ENCODE data around the gene SIN3A. TPM values are rescaled to one million over a fixed set of nuclear protein-coding genes. Genes with fewer than 3 reads are reported as not detected.

Gene SIN3A
- total RNA-seq, 4 donors from 2014 or later: 31.1 to 53.1 (median 45.6) TPM

- TF ChIP-seq EP300 (IDR thresholded peaks at IDR 0.05): no peak
- TF ChIP-seq CTCF (IDR thresholded peaks at IDR 0.05): no peak
- TF ChIP-seq POLR2A (IDR thresholded peaks at IDR 0.05; ENCODE audit: low read depth): no peak
- TF ChIP-seq POLR2AphosphoS5 (IDR thresholded peaks at IDR 0.05): no peak
- no peak overlapping the region for H3K4me3 ChIP-seq
- H3K4me1 ChIP-seq: peaks cover 0 to 6% (median 2%) of the 10 kb centered on the region in 4 donors
- H3K36me3 ChIP-seq: peaks cover 5 to 56% (median 36%) of the 10 kb centered on the region in 4 donors
- H3K27me3 ChIP-seq: no peaks in the 10 kb centered on the region
- no peak overlapping the region for H3K27ac ChIP-seq (replicated peaks in 1 of 4)
- WGBS: 87% methylated on average over 3 of the region's 3 CpGs
- no peaks in the 10 kb centered on the region for H3K9me3 ChIP-seq
- intact Hi-C loops (cut with DNase I): no loop called here
- DNase-seq (ENCODE audit: extremely low spot score): no peak
These were observed 23.3 kb downstream of the SIN3A start for GRCh38 chr15:75428152-75428551.

- 82% methylated on average over 3 of the region's 3 CpGs for WGBS
- Histone ChIP-seq H3K27ac (replicated peaks in 1 of 4) (no peak overlapping the region), H3K36me3 (peaks cover 18 to 77% (median 54%) of the 10 kb centered on the region in 4 donors), H3K4me1 (peaks cover 0 to 4% (median 0%) of the 10 kb centered on the region in 4 donors), H3K9me3 (no peaks in the 10 kb centered on the region), H3K4me3 (no peak overlapping the region), H3K27me3 (no peaks in the 10 kb centered on the region)
- DNase-seq (ENCODE audit: extremely low spot score): no peak
- intact Hi-C loops (cut with DNase I): no loop called here
- TF ChIP-seq POLR2AphosphoS5 (IDR thresholded peaks at IDR 0.05): no peak
These were observed 25.5 kb downstream of the SIN3A start for GRCh38 chr15:75425966-75426500.

- WGBS: 100% methylated on average over 4 of the region's 5 CpGs
- Histone ChIP-seq H3K9me3 (no peaks in the 10 kb centered on the region), H3K4me1 (peaks cover 0 to 4% (median 0%) of the 10 kb centered on the region in 4 donors), H3K27me3 (no peaks in the 10 kb centered on the region), H3K27ac (replicated peaks in 1 of 4) (no peak overlapping the region), H3K36me3 (peaks cover 13 to 80% (median 55%) of the 10 kb centered on the region in 4 donors), H3K4me3 (no peak overlapping the region)
- intact Hi-C loops (cut with DNase I): no loop called here
- no peak for DNase-seq (ENCODE audit: extremely low spot score)
- TF ChIP-seq EP300 (IDR thresholded peaks at IDR 0.05): no peak
These were observed 28.9 kb downstream of the SIN3A start for GRCh38 chr15:75422554-75422953.

- H3K4me1 ChIP-seq: peaks cover 0 to 4% (median 0%) of the 10 kb centered on the region in 4 donors
- intact Hi-C loops (cut with DNase I): no loop called here
- peaks cover 13 to 71% (median 50%) of the 10 kb centered on the region in 4 donors for H3K36me3 ChIP-seq
- H3K27ac ChIP-seq (replicated peaks in 1 of 4): no peak overlapping the region
- no peak overlapping the region for H3K4me3 ChIP-seq
- DNase-seq (ENCODE audit: extremely low spot score): no peak
- H3K27me3 ChIP-seq: no peaks in the 10 kb centered on the region
- no peaks in the 10 kb centered on the region for H3K9me3 ChIP-seq
- TF ChIP-seq POLR2A (IDR thresholded peaks at IDR 0.05; ENCODE audit: low read depth) (no peak), EP300 (IDR thresholded peaks at IDR 0.05) (no peak), CTCF (IDR thresholded peaks at IDR 0.05) (no peak), POLR2AphosphoS5 (IDR thresholded peaks at IDR 0.05) (no peak)
These were observed 30.8 kb downstream of the SIN3A start for GRCh38 chr15:75420698-75421097.

GRCh38 chr15:75416584-75416983, 34.9 kb downstream of the SIN3A start:
- intact Hi-C loops (cut with DNase I): no loop called here
- Histone ChIP-seq H3K4me3 (no peak overlapping the region), H3K36me3 (peaks cover 18 to 76% (median 46%) of the 10 kb centered on the region in 4 donors), H3K4me1 (no peaks in the 10 kb centered on the region), H3K27me3 (no peaks in the 10 kb centered on the region), H3K27ac (replicated peaks in 1 of 4) (no peak overlapping the region), H3K9me3 (no peaks in the 10 kb centered on the region)
- DNase-seq (ENCODE audit: extremely low spot score): no peak
- 92% methylated on average over 1 of the region's 1 CpG for WGBS
- TF ChIP-seq POLR2A (IDR thresholded peaks at IDR 0.05; ENCODE audit: low read depth) (no peak), CTCF (IDR thresholded peaks at IDR 0.05) (no peak), POLR2AphosphoS5 (IDR thresholded peaks at IDR 0.05) (no peak), EP300 (IDR thresholded peaks at IDR 0.05) (no peak)

GRCh38 chr15:75410196-75410595, 41.3 kb downstream of the SIN3A start:
- TF ChIP-seq POLR2AphosphoS5 (IDR thresholded peaks at IDR 0.05) (no peak), CTCF (IDR thresholded peaks at IDR 0.05) (no peak), POLR2A (IDR thresholded peaks at IDR 0.05; ENCODE audit: low read depth) (no peak), EP300 (IDR thresholded peaks at IDR 0.05) (no peak)
- no peak for DNase-seq (ENCODE audit: extremely low spot score)
- no peak overlapping the region for H3K27ac ChIP-seq (replicated peaks in 1 of 4)
- no peaks in the 10 kb centered on the region for H3K4me1 ChIP-seq
- H3K27me3 ChIP-seq: no peaks in the 10 kb centered on the region
- no peak overlapping the region for H3K4me3 ChIP-seq
- 89% methylated on average over 6 of the region's 6 CpGs for WGBS
- intact Hi-C loops (cut with DNase I): no loop called here
- peaks cover 71 to 96% (median 82%) of the 10 kb centered on the region in 4 donors for H3K36me3 ChIP-seq
- H3K9me3 ChIP-seq: no peaks in the 10 kb centered on the region
